Ramos (cell line): Measurements from ENCODE around the gene LPGAT1.

ENCODE experiments used
- in situ Hi-C: fragments of 300-500 bp; cut with MboI; formaldehyde crosslinking; loops from one replicate; pipeline ENCODE4 v1.14.3; 2022; ENCODE audit warnings: low sequenced_read_pairs; ENCODE audit not compliant: unreplicated experiment

LPGAT1 gene

GRCh38 chr1:211710566-211711314, 119.8 kb downstream of the LPGAT1 start:
- in situ Hi-C loops, result no loop called here

- in situ Hi-C loops, result no loop called here
These were observed 121.6 kb downstream of the LPGAT1 start for GRCh38 chr1:211708926-211709325.

GRCh38 chr1:211708006-211708405, 122.6 kb downstream of the LPGAT1 start:
- in situ Hi-C loops, result no loop called here

GRCh38 chr1:211705467-211706091, 125.0 kb downstream of the LPGAT1 start:
- in situ Hi-C loops, result no loop called here

- in situ Hi-C loops, result no loop called here
These were observed 126.0 kb downstream of the LPGAT1 start for GRCh38 chr1:211704543-211704942.

GRCh38 chr1:211703812-211704537, 126.6 kb downstream of the LPGAT1 start:
- in situ Hi-C loops, result no loop called here

- in situ Hi-C loops, result no loop called here
These were observed 128.8 kb downstream of the LPGAT1 start for GRCh38 chr1:211701733-211702132.

- in situ Hi-C loops, result loop anchor here (25.0 kb wide), 3 partner anchors 338 to 663 kb away; partner anchors contain the start of genes DTL, INTS7 and PPP2R5A
These were observed 131.5 kb downstream of the LPGAT1 start for GRCh38 chr1:211699059-211699458.

- in situ Hi-C loops, result loop anchor here (25.0 kb wide), 3 partner anchors 339 to 664 kb away; partner anchors contain the start of genes DTL, INTS7 and PPP2R5A
These were observed 132.2 kb downstream of the LPGAT1 start for GRCh38 chr1:211698161-211699026.

- in situ Hi-C loops, result loop anchor here (25.0 kb wide), 3 partner anchors 340 to 665 kb away; partner anchors contain the start of genes DTL, INTS7 and PPP2R5A
These were observed 133.2 kb downstream of the LPGAT1 start for GRCh38 chr1:211697356-211697755.

GRCh38 chr1:211695135-211695816, 135.3 kb downstream of the LPGAT1 start:
- in situ Hi-C loops, result loop anchor here (25.0 kb wide), 3 partner anchors 342 to 667 kb away; partner anchors contain the start of genes DTL, INTS7 and PPP2R5A

GRCh38 chr1:211693911-211694310, 136.7 kb downstream of the LPGAT1 start:
- in situ Hi-C loops, result loop anchor here (25.0 kb wide), 3 partner anchors 343 to 668 kb away; partner anchors contain the start of genes DTL, INTS7 and PPP2R5A
